Measurements from ENCODE around the gene CARD10. TPM values are rescaled to one million over a fixed set of nuclear protein-coding genes. Genes with fewer than 3 reads are reported as not detected.
A peak's percentile ranks its signal among the peaks of the same experiment; 100 is the strongest.

CARD10 gene
- total and polyA plus RNA-seq, 2 of the 13 experiments (the other 11 are each of a cell fraction or from before 2014, with no cell fraction given) = 35.2 to 55.8 TPM

- TF ChIP-seq U2AF1 (optimal IDR thresholded peaks at IDR 0.05; ENCODE audit: low read depth, low read length) = no peak
- no peak for TF ChIP-seq STAT5B (CRISPR knock-in tag; IDR thresholded peaks at IDR 0.05)
- TF ChIP-seq CBX1 (IDR thresholded peaks at IDR 0.05; ENCODE audit: low read depth) = no peak
- no peak for TF ChIP-seq DR1 (CRISPR knock-in tag; IDR thresholded peaks at IDR 0.05)
- TF ChIP-seq ASH2L (IDR thresholded peaks at IDR 0.05; ENCODE audit: insufficient read length, low read depth, low read length) = no peak
- no peak for TF ChIP-seq SMARCC2 (IDR thresholded peaks at IDR 0.05)
- TF ChIP-seq PAXIP1 (CRISPR knock-in tag; conservative IDR thresholded peaks at IDR 0.05) = 0 out of 2 replicates have a peak, but pooled peaks have one; percentile 30
- no peak for TF ChIP-seq CEBPB (IDR thresholded peaks at IDR 0.05; ENCODE audit: borderline replicate concordance, low read depth, low read length)
- TF ChIP-seq IKZF4 (CRISPR knock-in tag; IDR thresholded peaks at IDR 0.05; ENCODE audit: borderline replicate concordance, low read depth, not compliant biosample characterization) = no peak
These were observed 32.9 kb downstream of the CARD10 start, which contains the start of gene MFNG (continued) for GRCh38 chr22:37486224-37486845.

Measured in HepG2 (cell line).